GM20000 (cell line): ENCODE results near the gene CCDC175.

Experiments
- DNase-seq: peaks from one replicate; pipeline ENCODE4 v3.0.0; 2012; ENCODE audit warnings: low spot score
- TF ChIP-seq, protein P1 (sequence below): IDR thresholded peaks from 2 replicates; pipeline ENCODE4 v1.5.1; 2012; ENCODE audit warnings: mild to moderate bottlenecking, control low read depth; ENCODE audit errors: extremely low read depth, missing control alignments

Gene CCDC175

DNA sequence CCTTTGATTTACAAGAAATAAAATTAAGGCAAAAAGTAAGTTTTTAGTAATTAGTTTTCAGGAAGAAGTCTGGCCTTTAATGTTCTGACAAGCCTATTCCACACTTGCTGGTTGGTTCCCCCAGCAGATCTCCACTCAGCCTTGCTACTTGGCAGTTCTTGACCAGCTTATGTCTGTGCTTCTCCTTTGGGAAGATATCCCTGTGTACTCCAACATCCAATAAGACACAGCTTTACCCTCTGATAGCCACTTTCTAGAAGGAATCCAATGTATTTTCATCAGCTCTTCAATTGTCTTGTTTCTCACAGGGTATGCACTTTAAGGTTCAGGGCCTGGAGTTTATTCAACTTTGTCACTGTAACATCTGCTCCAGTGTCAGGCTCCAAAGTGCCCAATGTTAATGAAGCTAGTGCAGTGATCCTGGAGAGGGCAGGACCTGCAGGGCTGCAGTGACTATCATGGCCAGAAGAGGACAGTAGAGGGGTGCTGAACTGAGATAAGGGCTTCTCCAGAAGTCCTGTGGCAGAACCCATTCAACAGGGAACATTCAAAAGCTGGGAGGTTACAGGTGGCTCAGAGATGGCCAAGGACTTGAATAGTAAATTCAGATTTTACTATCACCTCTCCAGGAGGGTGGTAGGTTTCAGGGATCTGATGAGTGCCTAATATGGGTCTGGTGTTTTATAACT is 69.4 kb downstream of the CCDC175 start:
- peak; percentile 43 for DNase-seq
- TF ChIP-seq, protein P1, sequence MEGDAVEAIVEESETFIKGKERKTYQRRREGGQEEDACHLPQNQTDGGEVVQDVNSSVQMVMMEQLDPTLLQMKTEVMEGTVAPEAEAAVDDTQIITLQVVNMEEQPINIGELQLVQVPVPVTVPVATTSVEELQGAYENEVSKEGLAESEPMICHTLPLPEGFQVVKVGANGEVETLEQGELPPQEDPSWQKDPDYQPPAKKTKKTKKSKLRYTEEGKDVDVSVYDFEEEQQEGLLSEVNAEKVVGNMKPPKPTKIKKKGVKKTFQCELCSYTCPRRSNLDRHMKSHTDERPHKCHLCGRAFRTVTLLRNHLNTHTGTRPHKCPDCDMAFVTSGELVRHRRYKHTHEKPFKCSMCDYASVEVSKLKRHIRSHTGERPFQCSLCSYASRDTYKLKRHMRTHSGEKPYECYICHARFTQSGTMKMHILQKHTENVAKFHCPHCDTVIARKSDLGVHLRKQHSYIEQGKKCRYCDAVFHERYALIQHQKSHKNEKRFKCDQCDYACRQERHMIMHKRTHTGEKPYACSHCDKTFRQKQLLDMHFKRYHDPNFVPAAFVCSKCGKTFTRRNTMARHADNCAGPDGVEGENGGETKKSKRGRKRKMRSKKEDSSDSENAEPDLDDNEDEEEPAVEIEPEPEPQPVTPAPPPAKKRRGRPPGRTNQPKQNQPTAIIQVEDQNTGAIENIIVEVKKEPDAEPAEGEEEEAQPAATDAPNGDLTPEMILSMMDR: peak; percentile 96

DNA sequence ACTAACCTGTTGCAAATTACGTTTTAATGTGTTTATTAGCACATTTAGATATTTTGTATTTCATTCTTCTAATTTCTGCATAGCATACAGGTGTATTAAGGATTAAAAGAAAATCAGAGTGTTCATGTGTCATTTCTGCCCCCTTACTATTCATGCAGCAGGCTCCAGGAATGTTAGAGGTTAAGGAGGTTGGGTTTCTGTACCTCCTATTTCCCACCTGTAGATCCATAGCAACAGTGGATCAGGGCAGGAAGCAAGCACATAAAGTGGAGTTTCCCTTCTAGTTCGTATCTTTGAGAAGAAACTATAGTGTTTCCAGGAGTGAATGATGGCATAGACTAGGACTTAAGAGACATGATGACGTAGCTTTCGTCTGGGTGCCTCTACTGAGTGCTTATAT is 73.4 kb downstream of the CCDC175 start:
- DNase-seq: no peak
- TF ChIP-seq, protein P1: no peak

DNA sequence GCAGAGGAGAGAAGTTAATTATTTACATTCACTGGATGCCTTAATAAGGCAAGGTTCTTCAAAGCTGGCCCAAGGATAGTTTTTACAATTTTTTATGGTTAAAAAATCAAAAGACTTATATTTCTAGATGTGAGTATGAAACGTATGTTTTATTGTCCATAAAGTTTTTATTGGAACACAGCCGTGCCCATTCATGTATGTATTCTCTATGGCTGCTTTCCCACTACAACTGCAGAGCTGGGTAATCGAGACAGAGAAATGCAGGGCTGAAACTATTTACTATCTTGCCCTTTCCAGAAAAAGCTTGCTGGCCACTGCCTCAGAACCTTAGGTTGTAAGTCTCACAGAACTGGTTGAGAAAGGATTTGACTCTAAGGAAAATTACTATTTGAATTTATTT is 75.9 kb downstream of the CCDC175 start:
- TF ChIP-seq, protein P1: no peak
- DNase-seq: no peak

DNA sequence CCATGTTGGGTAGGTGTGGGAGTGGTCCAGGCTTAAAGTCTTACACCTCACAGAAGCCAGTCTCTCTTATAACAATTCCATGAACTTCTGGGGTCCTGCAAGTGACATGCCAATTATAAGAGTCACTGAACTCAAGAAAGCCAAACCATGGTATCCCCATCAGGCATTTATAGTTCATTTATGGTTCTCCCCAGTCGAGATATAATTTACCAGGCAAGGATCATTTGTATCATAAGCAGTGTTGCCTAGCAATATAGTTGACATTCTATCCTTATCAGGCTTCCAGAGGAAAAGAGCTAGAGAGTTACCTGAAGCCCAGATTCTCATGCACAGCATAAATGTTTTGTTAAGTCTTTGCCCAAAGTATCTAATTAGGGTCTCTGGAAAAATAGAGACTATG is 84.2 kb downstream of the CCDC175 start:
- no peak for DNase-seq
- TF ChIP-seq, protein P1: no peak

DNA sequence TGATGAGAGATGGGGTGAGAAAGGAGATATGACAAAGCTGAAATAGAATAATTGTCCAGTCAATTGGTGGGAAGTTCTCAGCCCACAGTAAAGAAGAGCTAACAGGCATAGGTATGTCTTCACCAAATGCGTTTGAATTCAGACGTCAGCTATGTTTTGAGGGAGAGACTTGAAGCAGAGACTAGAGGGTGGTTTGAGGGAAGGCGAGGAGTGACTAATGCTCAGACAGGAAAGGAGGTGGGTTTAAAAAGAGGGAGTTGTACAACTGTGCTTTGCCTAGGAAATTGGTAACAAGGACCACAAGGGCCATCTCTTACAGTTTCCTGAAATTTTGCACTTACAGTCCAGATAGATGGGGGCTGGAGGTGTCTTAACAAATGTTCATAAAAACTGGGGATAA is 85.9 kb downstream of the CCDC175 start:
- DNase-seq: no peak
- TF ChIP-seq, protein P1: no peak

DNA sequence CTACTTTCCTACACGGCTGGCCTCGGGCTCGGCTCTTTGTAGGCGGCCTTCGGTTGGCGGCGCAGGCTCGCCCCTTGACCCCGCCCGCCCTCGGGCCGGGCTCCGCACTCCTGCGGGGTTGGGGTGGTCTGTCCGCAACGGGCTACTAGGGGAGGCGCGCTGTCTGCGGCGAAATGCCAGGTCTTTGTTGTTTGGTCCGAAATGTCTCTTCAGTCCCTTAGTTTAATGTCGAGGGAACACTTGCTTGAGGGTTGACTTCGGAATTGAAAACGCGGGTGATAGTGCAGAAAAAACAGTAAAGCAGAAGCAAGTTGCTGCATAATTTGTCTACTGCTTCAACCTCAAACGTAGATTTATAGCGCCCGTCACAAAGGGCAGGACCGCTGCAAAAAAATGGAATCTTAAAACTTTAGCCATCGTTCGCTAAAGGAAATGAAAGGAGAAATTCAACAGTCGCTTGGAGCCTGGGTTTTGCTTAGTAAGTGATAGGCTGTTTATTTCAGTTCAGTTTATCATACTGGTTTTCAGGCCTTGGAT is 91.9 kb downstream of the CCDC175 start:
- no peak for DNase-seq
- TF ChIP-seq, protein P1: no peak

DNA sequence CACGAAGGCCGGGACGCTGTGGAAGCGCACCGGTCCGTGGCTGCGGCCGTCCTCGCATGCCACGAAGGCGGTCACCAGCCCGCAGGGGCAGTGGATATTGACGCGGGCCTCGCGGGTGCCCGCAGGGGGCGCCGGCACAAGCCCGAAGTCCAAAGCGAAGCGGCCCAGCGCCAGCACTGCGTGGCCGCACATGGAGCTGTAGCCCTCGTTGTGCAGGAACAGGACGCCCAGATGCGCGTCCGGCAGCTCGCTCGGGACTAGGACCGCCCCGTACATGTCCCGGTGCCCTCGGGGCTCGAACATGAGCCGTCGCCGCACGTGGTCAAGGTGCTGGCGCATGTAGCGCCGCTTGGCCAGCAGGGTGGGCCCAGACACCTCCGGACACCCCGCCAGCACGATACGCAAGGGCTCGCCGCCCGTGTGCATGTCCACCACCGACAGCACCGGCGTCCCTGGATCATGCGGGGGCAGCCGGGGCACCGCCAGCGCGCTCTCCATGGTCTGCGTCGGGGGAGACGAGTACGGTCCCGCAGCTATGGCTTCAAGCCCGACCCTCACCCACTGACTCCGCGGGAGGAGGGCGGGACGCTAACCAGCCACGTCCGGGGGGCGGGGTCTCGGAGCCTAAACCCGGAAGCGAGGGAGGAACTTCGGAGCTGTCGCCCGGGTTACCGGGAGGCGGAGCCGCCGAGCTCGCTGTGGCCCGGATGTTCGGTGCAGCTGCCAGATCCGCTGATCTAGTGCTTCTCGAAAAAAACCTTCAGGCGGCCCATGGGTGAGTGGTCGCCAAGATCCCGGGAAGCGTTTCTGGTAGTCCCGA is 92.6 kb downstream of the CCDC175 start, which contains the start of the genes JKAMP and L3HYPDH:
Gene JKAMP (plus strand): TSS at position 699 of the 820 bp plus-strand sequence. CDS start 73 bp downstream, at position 772.
Gene L3HYPDH (minus strand): TSS at position 590 of the 820 bp plus-strand sequence. CDS start 92 bp downstream, at position 498.
- DNase-seq: peak; percentile 96
- TF ChIP-seq, protein P1: peak; percentile 61
